ENCODE measurements around the gene KIF20B. TPM values are rescaled to one million over a fixed set of nuclear protein-coding genes. Genes with fewer than 3 reads are reported as not detected.

Gene KIF20B
- polyA plus RNA-seq, 1 donor (not counting 4 experiments of a cell fraction or from before 2014, with no cell fraction given) = 9.2 TPM

DNA sequence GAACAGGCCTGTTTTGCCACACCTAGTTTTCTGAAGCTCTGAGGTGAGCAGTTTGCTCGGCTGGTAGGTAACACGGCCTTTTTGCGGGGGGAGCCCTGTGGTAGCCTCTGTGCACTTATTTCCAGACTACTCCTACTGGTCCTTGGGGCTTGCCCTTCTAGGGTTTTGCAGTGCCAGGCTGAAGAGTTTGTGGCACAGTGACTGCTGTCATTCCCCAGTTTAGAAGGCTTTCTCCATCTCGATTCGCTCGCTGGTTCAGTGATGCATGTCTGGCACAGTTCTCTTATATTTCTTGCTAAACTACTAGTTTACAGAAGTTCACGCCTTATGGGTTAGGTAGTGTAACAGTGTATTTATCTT is 711 bp downstream of the KIF20B start:
- Histone ChIP-seq H4K20me1 (ENCODE audit: control insufficient read depth, extremely low read depth, insufficient read depth, low read length) (no peaks in the 10 kb centered on the region), H3K4me3 (ENCODE audit: control insufficient read depth in 2 of 3, extremely low read depth in 1 of 3, insufficient read depth in 2 of 3, low read depth in 1 of 3, low read length in 3 of 3) (peak overlapping the region; percentile 53 to 95 (median 81)), H3K9me3 (ENCODE audit: control insufficient read depth, low read depth, low read length) (no peaks in the 10 kb centered on the region), H2AFZ (ENCODE audit: control insufficient read depth, low read length) (peak overlapping the region; percentile 96), H3K36me3 (ENCODE audit: control insufficient read depth in 2 of 2, extremely low read depth in 1 of 2, insufficient read depth in 2 of 2, low read length in 2 of 2) (peaks cover 0 to 5% of the 10 kb centered on the region in 2 experiments), H3K27ac (ENCODE audit: control insufficient read depth, insufficient read depth, low read length) (peak overlapping the region; percentile 97), H3K79me2 (ENCODE audit: control insufficient read depth, insufficient read depth, low read length) (peaks cover 50% of the 10 kb centered on the region), H3K27me3 (ENCODE audit: control insufficient read depth, extremely low read depth, insufficient read depth, low read length) (no peaks in the 10 kb centered on the region), H3K9me1 (ENCODE audit: control insufficient read depth, extremely low read depth, insufficient read depth, low read length) (no peaks in the 10 kb centered on the region), H3K4me2 (ENCODE audit: control insufficient read depth, extremely low read depth, insufficient read depth, low read depth, low read length) (peak overlapping the region; percentile 93), H3K4me1 (ENCODE audit: control insufficient read depth, extremely low read depth, insufficient read depth, low read length) (peaks cover 20% of the 10 kb centered on the region), H3K9ac (ENCODE audit: control insufficient read depth, extremely low read depth, insufficient read depth, low read length) (peak overlapping the region; percentile 93)
- no peak for TF ChIP-seq EZH2 (IDR thresholded peaks at IDR 0.05; ENCODE audit: low read length)
- TF ChIP-seq, protein P1, sequence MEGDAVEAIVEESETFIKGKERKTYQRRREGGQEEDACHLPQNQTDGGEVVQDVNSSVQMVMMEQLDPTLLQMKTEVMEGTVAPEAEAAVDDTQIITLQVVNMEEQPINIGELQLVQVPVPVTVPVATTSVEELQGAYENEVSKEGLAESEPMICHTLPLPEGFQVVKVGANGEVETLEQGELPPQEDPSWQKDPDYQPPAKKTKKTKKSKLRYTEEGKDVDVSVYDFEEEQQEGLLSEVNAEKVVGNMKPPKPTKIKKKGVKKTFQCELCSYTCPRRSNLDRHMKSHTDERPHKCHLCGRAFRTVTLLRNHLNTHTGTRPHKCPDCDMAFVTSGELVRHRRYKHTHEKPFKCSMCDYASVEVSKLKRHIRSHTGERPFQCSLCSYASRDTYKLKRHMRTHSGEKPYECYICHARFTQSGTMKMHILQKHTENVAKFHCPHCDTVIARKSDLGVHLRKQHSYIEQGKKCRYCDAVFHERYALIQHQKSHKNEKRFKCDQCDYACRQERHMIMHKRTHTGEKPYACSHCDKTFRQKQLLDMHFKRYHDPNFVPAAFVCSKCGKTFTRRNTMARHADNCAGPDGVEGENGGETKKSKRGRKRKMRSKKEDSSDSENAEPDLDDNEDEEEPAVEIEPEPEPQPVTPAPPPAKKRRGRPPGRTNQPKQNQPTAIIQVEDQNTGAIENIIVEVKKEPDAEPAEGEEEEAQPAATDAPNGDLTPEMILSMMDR (optimal IDR thresholded peaks at IDR 0.05 in 1 of 3, IDR thresholded peaks at IDR 0.05 in 1 of 3, conservative IDR thresholded peaks at IDR 0.05 in 1 of 3; ENCODE audit: extremely low read depth in 1 of 3, insufficient read depth in 2 of 3, low read length in 3 of 3) = no peak
- dilution Hi-C loops (cut with MboI; ENCODE audit: extremely low pct_ligation_motif_present, low sequenced_read_pairs) = no loop called here
- FAIRE-seq (no peak), DNase-seq (ENCODE audit: low read depth, low spot score) (no peak)

GRCh38 chr10:89705466-89705865 is 4.1 kb downstream of the KIF20B start:
- H3K9me1 ChIP-seq (ENCODE audit: control insufficient read depth, extremely low read depth, insufficient read depth, low read length) = no peaks in the 10 kb centered on the region
- TF ChIP-seq, protein P1 (optimal IDR thresholded peaks at IDR 0.05 in 1 of 3, IDR thresholded peaks at IDR 0.05 in 1 of 3, conservative IDR thresholded peaks at IDR 0.05 in 1 of 3; ENCODE audit: extremely low read depth in 1 of 3, insufficient read depth in 2 of 3, low read length in 3 of 3) = no peak
- no peak for TF ChIP-seq EZH2 (IDR thresholded peaks at IDR 0.05; ENCODE audit: low read length)
- no peaks in the 10 kb centered on the region for H4K20me1 ChIP-seq (ENCODE audit: control insufficient read depth, extremely low read depth, insufficient read depth, low read length)
- no peak overlapping the region for H3K27ac ChIP-seq (ENCODE audit: control insufficient read depth, insufficient read depth, low read length)
- H3K4me1 ChIP-seq (ENCODE audit: control insufficient read depth, extremely low read depth, insufficient read depth, low read length) = peaks cover 20% of the 10 kb centered on the region
- FAIRE-seq (no peak), DNase-seq (ENCODE audit: low read depth, low spot score) (no peak)
- peaks cover 0 to 5% of the 10 kb centered on the region in 2 experiments for H3K36me3 ChIP-seq (ENCODE audit: control insufficient read depth in 2 of 2, extremely low read depth in 1 of 2, insufficient read depth in 2 of 2, low read length in 2 of 2)
- H3K9me3 ChIP-seq (ENCODE audit: control insufficient read depth, low read depth, low read length) = no peaks in the 10 kb centered on the region
- peaks cover 79% of the 10 kb centered on the region for H3K79me2 ChIP-seq (ENCODE audit: control insufficient read depth, insufficient read depth, low read length)
- H3K4me3 ChIP-seq (ENCODE audit: control insufficient read depth in 2 of 3, extremely low read depth in 1 of 3, insufficient read depth in 2 of 3, low read depth in 1 of 3, low read length in 3 of 3) = no peak overlapping the region
- no peaks in the 10 kb centered on the region for H3K27me3 ChIP-seq (ENCODE audit: control insufficient read depth, extremely low read depth, insufficient read depth, low read length)
- dilution Hi-C loops (cut with MboI; ENCODE audit: extremely low pct_ligation_motif_present, low sequenced_read_pairs) = no loop called here
- no peak overlapping the region for H2AFZ ChIP-seq (ENCODE audit: control insufficient read depth, low read length)
- no peak overlapping the region for H3K9ac ChIP-seq (ENCODE audit: control insufficient read depth, extremely low read depth, insufficient read depth, low read length)
- peak overlapping the region; percentile 20 for H3K4me2 ChIP-seq (ENCODE audit: control insufficient read depth, extremely low read depth, insufficient read depth, low read depth, low read length)

Data from keratinocyte (primary cell).